Skeletal muscle tissue (tissue), 4 donors: Measurements from ENCODE around the gene BEND6. TPM values are rescaled to one million over a fixed set of nuclear protein-coding genes. Genes with fewer than 3 reads are reported as not detected.

ENCODE experiments used
- H3K27ac ChIP-seq: one replicate; pipeline ENCODE4 v1.7.0; 2013; ENCODE audit warnings: mild to moderate bottlenecking, low read depth, low read length, inconsistent platforms
- H3K27me3 ChIP-seq, 3 donors: one replicate each; pipeline ENCODE4 v1.7.0; 2013; ENCODE audit warnings: low read length in 3 of 3; ENCODE audit not compliant: control insufficient read depth in 3 of 3, insufficient read depth in 3 of 3
- H3K36me3 ChIP-seq, 3 donors: one replicate each; pipeline ENCODE4 v1.7.0; 2013; ENCODE audit warnings: low read length in 3 of 3; ENCODE audit not compliant: control insufficient read depth in 3 of 3, insufficient read depth in 3 of 3
- H3K4me1 ChIP-seq, 3 donors: one replicate each; pipeline ENCODE4 v1.7.0; 2013; ENCODE audit warnings: low read length in 3 of 3, mild to moderate bottlenecking in 3 of 3; ENCODE audit not compliant: control insufficient read depth in 3 of 3, insufficient read depth in 3 of 3
- H3K4me3 ChIP-seq, 3 donors: one replicate each; pipeline ENCODE4 v1.7.0; 2013; ENCODE audit warnings: low read length in 3 of 3
- H3K9ac ChIP-seq, 3 donors: one replicate each; pipeline ENCODE4 v1.7.0; 2013; ENCODE audit warnings: low read length in 3 of 3, mild to moderate bottlenecking in 3 of 3, moderate library complexity in 2 of 3, low read depth in 1 of 3
- H3K9me3 ChIP-seq, 3 donors: one replicate each; pipeline ENCODE4 v1.7.0; 2013; ENCODE audit warnings: low read length in 3 of 3; ENCODE audit not compliant: control insufficient read depth in 3 of 3
- total RNA-seq: library from RNA; depleted of rRNA; stranded (reverse); fragments of >200 nt; gene quantifications from one replicate; pipeline ENCODE4 v1.2.3, GENCODE V29; 2014
- donor health status: Osteomylitis.

BEND6 gene
- total RNA-seq, 1 donor from 2014 or later: not detected

DNA sequence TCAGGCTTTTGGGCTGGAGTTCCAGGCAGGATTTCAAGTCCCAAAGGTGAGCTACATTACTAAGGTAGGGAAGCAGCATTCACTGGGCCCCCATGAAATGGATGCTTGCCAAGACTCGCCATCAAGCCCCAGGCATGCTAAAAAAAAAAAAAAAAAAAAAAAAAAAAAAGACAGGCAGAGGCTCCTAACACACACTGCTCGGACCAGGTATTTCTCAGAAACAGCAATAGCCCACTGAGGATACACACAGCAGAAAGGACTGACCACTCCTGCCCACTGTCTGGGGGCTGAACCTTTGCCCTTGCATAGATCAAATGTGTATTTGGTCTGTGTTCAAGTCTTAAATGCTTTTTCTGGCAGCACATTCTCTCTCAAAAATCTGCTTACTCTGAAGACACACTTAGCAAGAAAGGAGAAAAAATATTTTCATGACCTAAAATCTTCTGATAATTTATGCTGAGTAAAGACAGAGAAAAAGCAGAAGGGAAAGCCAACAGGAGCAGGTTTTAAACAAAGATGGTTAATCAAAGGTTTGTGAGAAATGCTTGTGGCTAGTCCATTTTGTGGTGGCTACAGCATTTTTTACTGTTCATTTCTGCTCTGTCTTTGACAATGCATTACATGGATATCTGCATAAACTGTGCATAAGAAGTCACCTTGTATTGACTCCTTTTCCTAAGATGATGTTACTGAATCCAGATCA is 37.9 kb upstream of the BEND6 start:
- Histone ChIP-seq H3K27me3 (no peaks in the 10 kb centered on the region), H3K4me3 (no peak overlapping the region), H3K9ac (no peak overlapping the region), H3K36me3 (no peaks in the 10 kb centered on the region), H3K27ac (no peak overlapping the region), H3K4me1 (peaks cover 0 to 7% (median 0%) of the 10 kb centered on the region in 3 donors), H3K9me3 (no peaks in the 10 kb centered on the region)

DNA sequence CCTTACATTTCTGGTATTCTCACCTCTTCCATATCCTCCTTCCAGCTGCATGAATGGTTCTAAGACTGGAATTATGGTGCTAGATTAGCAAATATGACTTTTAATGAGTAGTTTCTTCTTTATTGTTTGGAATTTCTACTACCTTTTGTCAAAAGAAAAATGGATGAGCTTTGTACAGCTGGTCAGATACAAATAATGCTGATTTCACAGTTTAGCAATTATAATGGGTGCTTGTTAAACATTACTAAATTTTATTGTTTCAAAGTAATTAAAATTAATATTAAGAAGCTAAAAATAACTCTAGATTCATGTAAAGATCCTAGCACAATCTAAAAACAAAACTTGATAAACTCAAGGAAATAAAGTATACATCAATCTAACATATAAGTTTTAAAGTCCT is 32.3 kb upstream of the BEND6 start:
- no peaks in the 10 kb centered on the region for H3K36me3 ChIP-seq
- H3K9me3 ChIP-seq: no peaks in the 10 kb centered on the region
- H3K27me3 ChIP-seq: no peaks in the 10 kb centered on the region
- no peaks in the 10 kb centered on the region for H3K4me1 ChIP-seq
- no peak overlapping the region for H3K4me3 ChIP-seq
- no peak overlapping the region for H3K27ac ChIP-seq
- H3K9ac ChIP-seq: no peak overlapping the region

DNA sequence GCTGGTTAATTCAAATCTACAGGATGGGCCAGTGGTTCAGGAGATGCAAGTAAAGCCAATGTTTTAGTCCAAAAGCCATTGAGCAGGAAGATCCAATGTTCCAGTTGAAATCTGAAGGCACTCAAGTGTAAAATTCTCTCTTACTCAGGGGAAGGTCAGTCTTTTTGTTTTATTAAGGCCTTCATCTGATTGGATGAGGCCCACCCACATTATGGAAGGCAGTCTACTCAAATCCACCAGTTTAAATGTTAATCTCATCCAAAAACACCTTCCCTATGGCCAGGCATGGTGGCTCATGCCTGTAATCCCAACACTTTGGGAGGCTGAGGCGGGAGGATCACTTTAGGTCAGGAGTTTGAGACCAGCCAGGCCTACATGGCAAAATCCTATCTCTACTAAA is 31.3 kb upstream of the BEND6 start:
- Histone ChIP-seq H3K36me3 (no peaks in the 10 kb centered on the region), H3K27ac (no peak overlapping the region), H3K9me3 (no peaks in the 10 kb centered on the region), H3K27me3 (no peaks in the 10 kb centered on the region), H3K9ac (no peak overlapping the region), H3K4me1 (no peaks in the 10 kb centered on the region), H3K4me3 (no peak overlapping the region)

DNA sequence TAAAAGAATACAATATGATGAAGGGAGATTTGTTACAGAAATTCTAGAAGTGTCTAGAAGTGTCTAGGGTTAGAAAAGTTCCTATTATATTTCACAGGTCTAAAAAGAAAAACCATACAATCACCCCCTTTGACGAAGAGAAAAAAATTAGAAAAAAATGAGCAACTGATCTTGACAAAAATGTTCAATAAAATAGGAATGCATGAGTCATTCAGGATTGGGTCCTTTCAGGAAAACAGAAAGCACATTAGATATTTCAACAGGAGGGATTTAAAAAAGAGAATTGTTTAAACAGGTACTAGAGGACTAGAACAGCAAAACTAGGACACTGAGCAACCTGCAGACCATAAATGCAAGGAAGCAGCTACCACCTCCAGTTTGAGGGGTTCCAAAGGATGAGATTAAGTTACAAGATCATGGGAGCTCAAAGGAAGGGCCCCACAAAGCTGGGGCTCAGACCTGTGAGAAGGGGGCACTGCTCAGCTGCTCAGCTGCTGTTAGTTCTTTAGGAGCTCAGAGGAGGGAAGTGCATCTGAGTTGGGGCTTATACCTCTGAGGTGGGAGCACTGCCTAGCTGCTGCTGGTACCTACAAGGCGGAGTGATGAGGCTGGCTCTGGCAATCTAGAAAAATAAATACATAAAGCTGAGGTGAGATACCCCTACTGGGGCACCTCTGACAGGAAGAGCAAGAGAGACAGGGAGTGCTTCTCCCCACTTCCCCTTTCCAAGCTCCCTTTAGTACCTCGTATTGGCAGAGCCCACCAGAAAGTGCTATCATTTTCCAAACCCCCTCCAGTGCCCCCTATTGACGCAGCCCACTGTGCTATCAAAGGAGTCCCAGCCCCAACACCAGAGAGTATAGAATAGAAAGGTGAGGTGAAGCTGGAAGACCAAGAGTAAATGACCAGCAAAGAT is 27.1 kb upstream of the BEND6 start:
- Histone ChIP-seq H3K27me3 (no peaks in the 10 kb centered on the region), H3K9me3 (no peaks in the 10 kb centered on the region), H3K27ac (no peak overlapping the region), H3K36me3 (no peaks in the 10 kb centered on the region), H3K4me3 (no peak overlapping the region), H3K9ac (no peak overlapping the region), H3K4me1 (no peaks in the 10 kb centered on the region)

DNA sequence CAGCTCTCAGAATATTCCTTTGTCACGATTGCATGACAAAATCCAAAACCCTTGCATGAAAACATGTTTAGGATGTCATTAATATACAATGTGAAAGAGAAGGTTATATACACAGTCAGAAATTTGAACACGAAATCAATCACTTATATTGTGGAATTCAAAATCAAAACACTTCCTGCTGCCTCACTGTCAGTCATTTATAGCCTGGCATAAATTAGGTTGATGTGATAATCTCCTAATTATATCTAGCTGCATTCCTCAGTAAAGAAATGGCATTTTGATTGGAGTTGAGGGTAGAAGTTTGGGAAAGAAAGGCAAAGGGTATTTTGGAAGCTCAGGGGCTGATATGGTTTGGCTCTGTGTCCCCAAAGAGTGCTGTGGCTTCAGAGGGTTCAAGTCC is 24.1 kb upstream of the BEND6 start:
- Histone ChIP-seq H3K36me3 (no peaks in the 10 kb centered on the region), H3K27ac (no peak overlapping the region), H3K27me3 (no peaks in the 10 kb centered on the region), H3K9ac (no peak overlapping the region), H3K4me1 (no peaks in the 10 kb centered on the region), H3K9me3 (no peaks in the 10 kb centered on the region), H3K4me3 (no peak overlapping the region)

DNA sequence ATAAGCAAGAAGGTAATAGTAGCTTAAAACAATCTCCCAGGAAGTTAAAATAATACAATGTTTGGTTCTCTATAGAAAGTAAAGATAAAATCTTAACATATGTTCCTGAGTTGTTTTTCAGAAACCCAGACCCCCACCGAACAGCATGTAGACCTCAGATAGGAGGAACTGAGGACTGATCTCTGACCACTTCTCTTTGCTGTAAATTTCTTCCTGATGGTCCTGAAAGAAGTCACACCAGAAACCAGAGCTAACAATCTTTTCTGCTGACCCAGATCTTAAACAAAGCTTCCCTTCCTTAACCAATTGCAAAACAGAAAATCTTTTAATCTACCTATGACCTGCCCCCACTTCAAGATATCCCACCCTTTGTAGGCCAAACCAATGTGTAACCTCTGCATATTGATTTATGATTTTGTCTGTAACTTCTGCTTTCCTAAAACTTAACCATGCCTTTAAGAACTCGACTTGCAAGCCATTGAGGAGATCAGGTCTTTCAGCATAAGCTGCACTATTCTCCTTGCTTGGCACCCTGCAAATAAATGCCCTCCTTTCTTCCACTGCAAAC is 21.9 kb upstream of the BEND6 start:
- Histone ChIP-seq H3K9me3 (no peaks in the 10 kb centered on the region), H3K36me3 (no peaks in the 10 kb centered on the region), H3K4me3 (no peak overlapping the region), H3K4me1 (no peaks in the 10 kb centered on the region), H3K27me3 (no peaks in the 10 kb centered on the region), H3K9ac (no peak overlapping the region), H3K27ac (no peak overlapping the region)

DNA sequence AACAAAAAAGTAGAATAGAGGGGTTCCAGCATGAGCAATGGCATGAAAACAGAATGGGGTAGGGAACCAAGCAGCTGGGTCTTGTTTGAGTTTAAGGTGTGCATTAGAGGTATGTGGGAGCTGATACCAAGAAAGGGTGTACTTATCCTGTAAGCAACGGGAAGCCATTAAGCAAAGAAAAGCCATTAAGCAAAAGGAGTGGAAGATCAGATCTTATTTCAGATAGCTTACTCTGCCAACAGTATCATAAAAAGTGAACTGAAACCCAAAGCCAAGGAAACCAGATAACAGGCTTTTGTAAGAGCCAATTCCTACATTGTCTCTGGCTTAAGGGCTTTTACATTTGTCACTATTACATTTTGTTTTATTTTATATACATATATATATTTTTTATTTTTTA is 21.3 kb upstream of the BEND6 start:
- Histone ChIP-seq H3K27ac (no peak overlapping the region), H3K36me3 (no peaks in the 10 kb centered on the region), H3K9ac (no peak overlapping the region), H3K4me1 (no peaks in the 10 kb centered on the region), H3K4me3 (no peak overlapping the region), H3K27me3 (no peaks in the 10 kb centered on the region), H3K9me3 (no peaks in the 10 kb centered on the region)

DNA sequence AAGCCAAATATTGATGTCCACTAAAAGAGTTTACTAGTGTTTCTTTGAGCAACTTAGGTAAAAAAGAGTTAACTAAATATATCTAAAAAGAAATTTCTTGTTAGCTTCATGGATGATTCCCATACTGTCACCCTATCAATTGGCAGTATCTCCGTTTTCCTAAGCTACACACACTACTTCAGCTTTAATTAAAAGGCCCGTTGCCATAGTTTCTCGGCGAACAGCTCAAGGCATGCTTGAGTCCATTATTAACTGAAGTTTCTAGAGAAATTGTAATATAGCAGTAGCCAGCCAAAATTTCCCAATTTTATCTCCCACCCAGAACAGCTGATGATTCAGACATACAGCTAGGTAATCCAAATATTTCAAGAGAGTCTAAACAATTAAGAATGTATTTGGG is 20.0 kb upstream of the BEND6 start:
- no peaks in the 10 kb centered on the region for H3K4me1 ChIP-seq
- H3K9me3 ChIP-seq: no peaks in the 10 kb centered on the region
- no peak overlapping the region for H3K4me3 ChIP-seq
- no peaks in the 10 kb centered on the region for H3K36me3 ChIP-seq
- H3K27me3 ChIP-seq: no peaks in the 10 kb centered on the region
- no peak overlapping the region for H3K27ac ChIP-seq
- H3K9ac ChIP-seq: no peak overlapping the region

DNA sequence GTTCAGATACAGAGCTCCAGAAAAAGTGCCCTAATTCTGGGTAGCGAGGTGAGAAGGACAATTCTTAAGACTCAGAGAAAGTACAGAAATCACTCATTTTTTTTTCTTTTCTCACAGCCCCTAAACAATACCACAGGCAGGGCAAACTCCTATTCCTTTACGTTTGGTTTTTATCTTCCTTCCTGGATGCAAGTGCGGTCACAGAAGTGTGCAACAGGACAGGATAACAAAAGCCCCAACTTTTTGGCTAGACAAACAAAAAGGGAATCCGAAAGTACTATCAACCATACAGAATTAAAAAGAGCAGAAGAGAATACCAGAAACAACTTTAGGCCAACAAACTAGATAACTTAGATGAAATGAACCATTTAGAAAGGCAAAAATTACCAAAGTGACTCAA is 18.4 kb upstream of the BEND6 start:
- no peaks in the 10 kb centered on the region for H3K4me1 ChIP-seq

DNA sequence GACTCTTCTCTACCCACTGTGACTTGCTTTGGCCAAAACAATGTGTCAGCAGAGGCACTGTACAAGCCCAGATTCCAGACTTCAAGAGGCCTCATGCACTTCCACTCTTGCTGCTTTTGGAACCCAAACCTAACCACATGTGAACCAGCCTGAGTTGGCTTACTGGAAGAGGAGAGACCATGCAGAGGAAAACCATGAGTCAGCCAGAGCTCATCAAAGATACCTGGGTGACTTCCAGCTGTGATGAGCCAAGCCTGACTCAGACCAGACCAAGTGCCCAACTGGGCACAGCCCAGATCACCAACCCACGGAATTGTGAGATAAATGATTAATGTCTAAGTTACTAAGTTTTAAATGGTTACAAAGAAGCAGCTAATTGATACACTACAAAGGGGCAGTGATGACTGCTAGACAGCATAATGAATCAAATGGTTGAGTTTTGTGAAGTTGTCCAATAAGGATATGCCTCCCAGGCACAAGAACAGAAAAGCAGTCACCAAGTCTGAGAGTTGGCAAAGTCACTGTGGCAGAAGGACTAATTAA is 16.2 kb upstream of the BEND6 start:
- H3K36me3 ChIP-seq: no peaks in the 10 kb centered on the region
- H3K9ac ChIP-seq: no peak overlapping the region
- no peak overlapping the region for H3K4me3 ChIP-seq
- no peaks in the 10 kb centered on the region for H3K27me3 ChIP-seq
- peaks cover 0 to 9% (median 3%) of the 10 kb centered on the region in 3 donors for H3K9me3 ChIP-seq
- no peaks in the 10 kb centered on the region for H3K4me1 ChIP-seq
- no peak overlapping the region for H3K27ac ChIP-seq

More for the DNA sequence above, 18.4 kb upstream of the BEND6 start:
- no peak overlapping the region for H3K9ac ChIP-seq
- no peak overlapping the region for H3K27ac ChIP-seq
- H3K9me3 ChIP-seq: peaks cover 0 to 5% (median 2%) of the 10 kb centered on the region in 3 donors
- no peaks in the 10 kb centered on the region for H3K27me3 ChIP-seq
- no peaks in the 10 kb centered on the region for H3K36me3 ChIP-seq
- H3K4me3 ChIP-seq: no peak overlapping the region
